K562 (cell line): ENCODE data around the gene HSD3B7. TPM values are rescaled to one million over a fixed set of nuclear protein-coding genes. Genes with fewer than 3 reads are reported as not detected.

Source experiments
- CTBP1 ChIP-seq: fragments of 450-650 bp; IDR thresholded peaks from 2 replicates; pipeline ENCODE4 v1.6.1; 2016; ENCODE audit warnings: borderline replicate concordance
- DPF2 ChIP-seq: fragments of 450-650 bp; IDR thresholded peaks from 2 replicates; pipeline ENCODE4 v1.6.1; 2016
- ERF ChIP-seq: fragments of 450-650 bp; formaldehyde crosslinking; IDR thresholded peaks from 2 replicates; pipeline ENCODE4 v1.4.0; 2020; ENCODE audit warnings: mild to moderate bottlenecking, mixed read lengths
- HSF4 ChIP-seq: fragments of 250-450 bp; sonication (Bioruptor Pico); IDR thresholded peaks from 2 replicates; pipeline ENCODE4 v2.1.2; 2022; ENCODE audit warnings: mild to moderate bottlenecking, moderate library complexity, borderline replicate concordance
- KDM5B ChIP-seq: fragments of 200-600 bp; sonication (generic); IDR thresholded peaks from 2 replicates; pipeline ENCODE4 v1.6.1; 2012; ENCODE audit warnings: low read depth, mild to moderate bottlenecking, moderate library complexity, low read length, control low read depth, inconsistent platforms; ENCODE audit not compliant: insufficient replicate concordance
- KLF6 ChIP-seq: fragments of 250-450 bp; sonication (Bioruptor Pico); IDR thresholded peaks from 2 replicates; pipeline ENCODE4 v1.4.0; 2020; ENCODE audit warnings: mild to moderate bottlenecking, moderate library complexity, borderline replicate concordance
- MAFG ChIP-seq: fragments of 450-650 bp; conservative IDR thresholded peaks from 2 replicates; pipeline ENCODE4 v1.6.1; 2016; ENCODE audit warnings: missing genetic modification characterization, missing compliant biosample characterization
- MTF1 ChIP-seq: fragments of 250-450 bp; sonication (Bioruptor Pico); IDR thresholded peaks from 2 replicates; pipeline ENCODE4 v1.9.0; 2021; ENCODE audit warnings: moderate library complexity, mild to moderate bottlenecking, inconsistent platforms, borderline replicate concordance
- PHTF2 ChIP-seq: fragments of 250-450 bp; sonication (Bioruptor Pico); IDR thresholded peaks from 2 replicates; pipeline ENCODE4 v1.5.0; 2021; ENCODE audit warnings: mild to moderate bottlenecking
- PTBP1 ChIP-seq: fragments of 200-400 bp; formaldehyde crosslinking; IDR thresholded peaks from 2 replicates; pipeline ENCODE4 v1.6.1; 2017; ENCODE audit warnings: low read depth, low read length
- SIX5 ChIP-seq, 2 experiments: IDR thresholded peaks; 2 replicates each; pipeline ENCODE4 v1.6.1; 2011; ENCODE audit warnings: low read length in 2 of 2, borderline replicate concordance in 1 of 2, low read depth in 1 of 2, mild to moderate bottlenecking in 1 of 2, moderate library complexity in 1 of 2; ENCODE audit not compliant: insufficient read depth in 1 of 2
- SMAD3 ChIP-seq: fragments of 450-650 bp; formaldehyde crosslinking; conservative IDR thresholded peaks from 2 replicates; pipeline ENCODE4 v1.4.0; 2020; ENCODE audit warnings: mild to moderate bottlenecking
- TAF7 ChIP-seq: fragments of 450-650 bp; IDR thresholded peaks from 2 replicates; pipeline ENCODE4 v1.6.1; 2016; ENCODE audit warnings: missing genetic modification characterization, missing compliant biosample characterization
- TBP ChIP-seq: optimal IDR thresholded peaks from 2 replicates; pipeline ENCODE3; 2011; ENCODE audit warnings: low read depth, low read length, improper control_type of control experiment
- TCF3 ChIP-seq: sonication (generic); formaldehyde crosslinking; IDR thresholded peaks from 2 replicates; pipeline ENCODE4 v1.4.0; 2020; ENCODE audit warnings: mild to moderate bottlenecking, missing genetic modification reagents
- TCF7 ChIP-seq: sonication (generic); IDR thresholded peaks from 2 replicates; pipeline ENCODE4 v1.6.1; 2016; ENCODE audit warnings: antibody characterized with exemption, borderline replicate concordance
- ZFX ChIP-seq: sonication (generic); formaldehyde crosslinking; IDR thresholded peaks from 2 replicates; pipeline ENCODE4 v1.8.0; 2022; ENCODE audit warnings: mild to moderate bottlenecking, missing genetic modification reagents, moderate library complexity
- ZNF23 ChIP-seq: fragments of 250-450 bp; sonication (Bioruptor Pico); IDR thresholded peaks from 2 replicates; pipeline ENCODE4 v1.4.0; 2020; ENCODE audit warnings: mild to moderate bottlenecking
- ZNF347 ChIP-seq: fragments of 450-650 bp; formaldehyde crosslinking; IDR thresholded peaks from 2 replicates; pipeline ENCODE4 v1.4.0; 2020; ENCODE audit warnings: low read depth, mild to moderate bottlenecking, moderate library complexity
- ZNF583 ChIP-seq: fragments of 250-450 bp; sonication (Bioruptor Pico); IDR thresholded peaks from 2 replicates; pipeline ENCODE4 v1.4.0; 2020
- polyA plus RNA-seq, 8 experiments: library from polyadenylated mRNA; depleted of rRNA in 4 of 8; stranded (reverse) in 5 of 8; unstranded in 3 of 8; fragments of >200 nt; fragmentation: Nextera tagmentation in 2 of 8; fragmentation: Illumina TruSeq in 1 of 8; extraction: Ambion mirVana in 2 of 8; extraction: Trizol in 1 of 8; gene quantifications; 2 replicates each; pipeline versions ENCODE4 v1.2.1 to v1.2.3, GENCODE V29; 2011 to 2014; ENCODE audit warnings: inconsistent platforms in 1 of 8, missing spikeins in 1 of 8
- total RNA-seq, 7 experiments: library from RNA; depleted of rRNA in 6 of 7; stranded (reverse); fragments of >200 nt in 6 of 7; fragmentation: Illumina TruSeq in 2 of 7; extraction: Trizol in 2 of 7; gene quantifications; 2 replicates each; pipeline versions ENCODE4 v1.2.1 to v1.2.3, GENCODE V29; 2011 to 2021; ENCODE audit warnings: low replicate concordance in 1 of 7
- TF ChIP-seq, protein P1 (sequence below): fragments of 250-450 bp; sonication (Bioruptor Pico); IDR thresholded peaks from 2 replicates; pipeline ENCODE4 v1.5.0; 2022; ENCODE audit warnings: mild to moderate bottlenecking
- TF ChIP-seq, protein P2 (sequence below): sonication (generic); formaldehyde crosslinking; IDR thresholded peaks from 2 replicates; pipeline ENCODE4 v1.8.1; 2023; ENCODE audit warnings: mild to moderate bottlenecking, missing genetic modification reagents
- TF ChIP-seq, protein P3 (sequence below): fragments of 150-350 bp; conservative IDR thresholded peaks from 2 replicates; pipeline ENCODE4 v1.6.1; 2014; ENCODE audit warnings: low read length

The HSD3B7 gene
- total and polyA plus RNA-seq, 9 of the 15 experiments (the other 6 are each of a cell fraction or from before 2014, with no cell fraction given), result 5.4 to 49.1 (median 23.0) TPM

DNA sequence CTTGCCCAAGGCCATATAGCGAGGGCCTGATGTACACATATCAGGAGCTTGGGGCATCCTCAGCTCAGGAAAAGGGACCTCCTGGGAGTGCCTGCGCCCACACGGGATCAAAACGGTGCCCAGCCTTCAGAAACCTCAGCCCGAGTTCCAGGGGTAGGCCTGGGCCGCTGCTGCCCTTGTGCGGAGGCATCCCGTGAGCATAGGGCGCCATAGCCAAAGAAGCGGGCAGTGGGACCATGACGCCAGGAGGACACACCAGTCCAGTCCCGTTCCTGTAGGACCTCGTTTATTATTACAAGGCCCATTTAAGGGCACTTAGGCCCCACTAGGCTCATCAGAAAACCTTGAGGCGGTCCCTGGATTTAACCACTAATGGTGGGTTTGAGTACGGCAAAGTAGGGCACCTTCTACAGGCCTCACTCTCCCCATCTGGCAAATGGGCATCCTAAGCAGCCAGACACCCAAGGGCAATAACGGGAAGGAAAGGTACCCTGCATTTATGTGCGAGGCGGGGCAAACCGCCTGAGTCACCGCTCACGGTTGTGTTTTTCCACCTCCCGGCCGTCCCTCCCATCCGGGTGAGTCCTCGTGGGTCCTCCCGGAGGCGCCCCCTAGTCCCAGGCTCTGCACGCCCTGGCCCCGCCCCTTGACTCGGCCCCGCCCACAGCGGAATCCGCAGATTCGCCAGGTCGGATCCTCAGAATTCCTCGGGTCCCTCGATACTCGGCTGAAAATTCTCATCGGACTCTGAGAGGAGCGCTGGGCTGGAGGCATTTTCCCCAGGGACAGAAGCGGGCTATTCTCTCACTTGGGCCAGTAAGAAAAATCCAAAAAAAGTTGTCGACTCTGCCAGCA is 28.2 kb upstream of the HSD3B7 start (continued):
- TF ChIP-seq, protein P1, sequence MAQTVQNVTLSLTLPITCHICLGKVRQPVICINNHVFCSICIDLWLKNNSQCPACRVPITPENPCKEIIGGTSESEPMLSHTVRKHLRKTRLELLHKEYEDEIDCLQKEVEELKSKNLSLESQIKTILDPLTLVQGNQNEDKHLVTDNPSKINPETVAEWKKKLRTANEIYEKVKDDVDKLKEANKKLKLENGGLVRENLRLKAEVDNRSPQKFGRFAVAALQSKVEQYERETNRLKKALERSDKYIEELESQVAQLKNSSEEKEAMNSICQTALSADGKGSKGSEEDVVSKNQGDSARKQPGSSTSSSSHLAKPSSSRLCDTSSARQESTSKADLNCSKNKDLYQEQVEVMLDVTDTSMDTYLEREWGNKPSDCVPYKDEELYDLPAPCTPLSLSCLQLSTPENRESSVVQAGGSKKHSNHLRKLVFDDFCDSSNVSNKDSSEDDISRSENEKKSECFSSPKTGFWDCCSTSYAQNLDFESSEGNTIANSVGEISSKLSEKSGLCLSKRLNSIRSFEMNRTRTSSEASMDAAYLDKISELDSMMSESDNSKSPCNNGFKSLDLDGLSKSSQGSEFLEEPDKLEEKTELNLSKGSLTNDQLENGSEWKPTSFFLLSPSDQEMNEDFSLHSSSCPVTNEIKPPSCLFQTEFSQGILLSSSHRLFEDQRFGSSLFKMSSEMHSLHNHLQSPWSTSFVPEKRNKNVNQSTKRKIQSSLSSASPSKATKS, result no peak
- TF ChIP-seq PTBP1, result peak; percentile 91; the same call in 1 of the 2 replicates
- TF ChIP-seq MTF1 (CRISPR knock-in tag), result no peak
- TF ChIP-seq ERF, result no peak
- TF ChIP-seq, protein P2, sequence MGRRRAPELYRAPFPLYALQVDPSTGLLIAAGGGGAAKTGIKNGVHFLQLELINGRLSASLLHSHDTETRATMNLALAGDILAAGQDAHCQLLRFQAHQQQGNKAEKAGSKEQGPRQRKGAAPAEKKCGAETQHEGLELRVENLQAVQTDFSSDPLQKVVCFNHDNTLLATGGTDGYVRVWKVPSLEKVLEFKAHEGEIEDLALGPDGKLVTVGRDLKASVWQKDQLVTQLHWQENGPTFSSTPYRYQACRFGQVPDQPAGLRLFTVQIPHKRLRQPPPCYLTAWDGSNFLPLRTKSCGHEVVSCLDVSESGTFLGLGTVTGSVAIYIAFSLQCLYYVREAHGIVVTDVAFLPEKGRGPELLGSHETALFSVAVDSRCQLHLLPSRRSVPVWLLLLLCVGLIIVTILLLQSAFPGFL (CRISPR knock-in tag), result peak; percentile 90
- TF ChIP-seq PHTF2 (CRISPR knock-in tag), result no peak
- TF ChIP-seq HSF4, result no peak
- TF ChIP-seq, protein P3, sequence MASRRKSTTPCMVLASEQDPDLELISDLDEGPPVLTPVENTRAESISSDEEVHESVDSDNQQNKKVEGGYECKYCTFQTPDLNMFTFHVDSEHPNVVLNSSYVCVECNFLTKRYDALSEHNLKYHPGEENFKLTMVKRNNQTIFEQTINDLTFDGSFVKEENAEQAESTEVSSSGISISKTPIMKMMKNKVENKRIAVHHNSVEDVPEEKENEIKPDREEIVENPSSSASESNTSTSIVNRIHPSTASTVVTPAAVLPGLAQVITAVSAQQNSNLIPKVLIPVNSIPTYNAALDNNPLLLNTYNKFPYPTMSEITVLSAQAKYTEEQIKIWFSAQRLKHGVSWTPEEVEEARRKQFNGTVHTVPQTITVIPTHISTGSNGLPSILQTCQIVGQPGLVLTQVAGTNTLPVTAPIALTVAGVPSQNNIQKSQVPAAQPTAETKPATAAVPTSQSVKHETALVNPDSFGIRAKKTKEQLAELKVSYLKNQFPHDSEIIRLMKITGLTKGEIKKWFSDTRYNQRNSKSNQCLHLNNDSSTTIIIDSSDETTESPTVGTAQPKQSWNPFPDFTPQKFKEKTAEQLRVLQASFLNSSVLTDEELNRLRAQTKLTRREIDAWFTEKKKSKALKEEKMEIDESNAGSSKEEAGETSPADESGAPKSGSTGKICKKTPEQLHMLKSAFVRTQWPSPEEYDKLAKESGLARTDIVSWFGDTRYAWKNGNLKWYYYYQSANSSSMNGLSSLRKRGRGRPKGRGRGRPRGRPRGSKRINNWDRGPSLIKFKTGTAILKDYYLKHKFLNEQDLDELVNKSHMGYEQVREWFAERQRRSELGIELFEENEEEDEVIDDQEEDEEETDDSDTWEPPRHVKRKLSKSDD, result no peak
- no peak; the same call in 1 of the 2 replicates for TF ChIP-seq DPF2
- no peak for TF ChIP-seq ZNF23 (CRISPR knock-in tag)
- peak; percentile 4 for TF ChIP-seq KDM5B
- TF ChIP-seq TCF7, result no peak
- TF ChIP-seq CTBP1, result no peak
- no peak for TF ChIP-seq ZFX (CRISPR knock-in tag)
- TF ChIP-seq KLF6 (CRISPR knock-in tag), result no peak
- no peak for TF ChIP-seq TAF7 (tag)
- TF ChIP-seq ZNF583 (CRISPR knock-in tag), result no peak
- no peak for TF ChIP-seq SMAD3
- 0 out of 2 replicates have a peak, but pooled peaks have one; percentile 6 for TF ChIP-seq MAFG (tag)
- no peak; the same call in 1 of the 2 replicates for TF ChIP-seq TCF3 (CRISPR knock-in tag)
- no peak for TF ChIP-seq ZNF347 (CRISPR knock-in tag)
- no peak for TF ChIP-seq SIX5 (IDR thresholded peaks at IDR 0.05; ENCODE audit: borderline replicate concordance in 1 of 2, insufficient read depth in 1 of 2, low read depth in 1 of 2, low read length in 2 of 2)
- no peak for TF ChIP-seq TBP
